Frontal cortex (tissue), 4 donors: ENCODE results near the gene TMEM108. TPM values are rescaled to one million over a fixed set of nuclear protein-coding genes. Genes with fewer than 3 reads are reported as not detected.

Experiments used
- DNase-seq, 2 donors: peaks; one replicate each; pipeline ENCODE4 v3.0.0; 2012; ENCODE audit warnings: low spot score in 2 of 2
- FAIRE-seq: peaks from 2 replicates; lab custom pipeline; 2012; peaks lifted over from hg19 to GRCh38; lab: Jason Lieb, UNC
- total RNA-seq: library from RNA; depleted of rRNA; stranded (reverse); fragments of >200 nt; gene quantifications from one replicate; pipeline ENCODE4 v1.2.3, GENCODE V29; 2014
- donor health status: control.
- donor health status: control.
- donor health status: control.

Gene TMEM108
- total RNA-seq, 1 donor from 2014 or later = 18.3 TPM

DNA sequence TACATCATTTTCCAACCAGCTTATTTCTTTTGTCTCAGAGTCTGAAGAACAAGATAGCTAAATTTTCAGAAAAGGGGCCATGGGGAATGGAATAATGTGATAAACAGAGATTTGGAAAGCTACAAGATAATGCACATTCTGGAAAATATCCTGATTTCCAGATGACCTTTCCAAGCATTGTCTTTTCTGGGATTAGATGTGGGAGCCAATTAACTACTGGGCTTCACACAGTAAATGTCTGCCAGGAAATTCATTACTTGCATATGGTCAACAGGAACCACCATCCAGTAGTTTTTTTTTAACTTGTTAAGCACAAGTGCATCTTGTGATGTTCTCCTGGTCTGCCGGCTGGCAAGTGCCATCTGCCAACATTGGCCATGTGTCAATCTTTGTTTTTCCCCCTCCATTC is 230.5 kb downstream of the TMEM108 start:
- DNase-seq (no peak), FAIRE-seq (no peak)

DNA sequence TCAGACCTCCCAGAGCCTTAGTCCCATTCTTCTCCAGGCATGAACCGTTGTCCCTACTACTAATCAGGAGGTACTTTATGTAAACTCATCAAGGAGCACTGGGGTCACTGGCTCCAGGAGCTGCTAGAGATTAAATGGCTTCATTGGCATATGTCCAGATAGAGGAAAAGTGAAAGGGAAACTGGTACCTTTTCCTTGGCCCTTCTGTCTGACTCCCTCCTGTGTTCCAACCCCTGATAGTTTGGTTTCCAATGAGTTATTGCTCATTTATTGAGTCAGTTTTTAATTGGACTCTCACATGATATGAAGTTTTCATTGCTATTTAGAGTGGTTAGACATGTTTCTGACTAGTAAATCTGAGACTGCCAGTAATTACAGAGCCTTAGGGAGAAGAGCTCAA is 231.2 kb downstream of the TMEM108 start:
- DNase-seq = no peak
- no peak for FAIRE-seq

DNA sequence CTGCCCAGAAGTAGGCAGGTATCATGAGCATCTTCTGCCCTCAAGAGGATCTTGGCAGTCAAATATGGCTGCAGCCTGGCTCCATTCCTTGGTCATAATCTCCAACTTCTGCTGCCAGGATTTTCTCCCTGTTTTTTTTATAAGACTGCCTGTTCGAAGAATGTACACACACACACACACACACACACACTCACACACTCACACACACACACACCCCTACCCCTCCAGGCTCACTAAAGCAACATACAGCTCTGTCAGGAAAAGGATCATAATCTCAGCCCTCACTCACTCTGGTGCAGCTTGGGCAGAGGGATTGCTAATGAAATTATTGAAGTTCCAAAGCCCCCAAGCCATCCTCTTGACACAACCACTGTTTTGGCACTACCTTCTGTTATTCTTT is 232.4 kb downstream of the TMEM108 start:
- FAIRE-seq = no peak
- no peak for DNase-seq

DNA sequence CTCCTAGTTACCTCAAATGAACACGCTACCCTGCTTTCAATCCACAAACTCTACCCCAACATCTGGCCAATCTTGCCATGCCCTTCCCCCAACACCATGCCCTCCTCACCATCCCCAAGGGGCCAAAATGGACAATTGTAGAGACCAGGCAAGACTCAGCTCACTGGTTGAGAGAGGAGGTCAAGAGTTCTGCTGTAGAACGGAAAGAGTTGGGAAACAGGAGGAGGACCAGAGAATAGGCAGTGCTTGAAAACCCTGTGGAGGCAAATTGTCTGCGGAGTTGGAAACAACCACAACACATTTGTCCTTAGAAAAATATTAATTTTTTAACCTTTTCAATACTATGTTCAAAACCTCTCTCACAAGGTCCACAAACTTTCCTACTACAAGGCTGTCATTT is 232.9 kb downstream of the TMEM108 start:
- DNase-seq = no peak
- no peak for FAIRE-seq

DNA sequence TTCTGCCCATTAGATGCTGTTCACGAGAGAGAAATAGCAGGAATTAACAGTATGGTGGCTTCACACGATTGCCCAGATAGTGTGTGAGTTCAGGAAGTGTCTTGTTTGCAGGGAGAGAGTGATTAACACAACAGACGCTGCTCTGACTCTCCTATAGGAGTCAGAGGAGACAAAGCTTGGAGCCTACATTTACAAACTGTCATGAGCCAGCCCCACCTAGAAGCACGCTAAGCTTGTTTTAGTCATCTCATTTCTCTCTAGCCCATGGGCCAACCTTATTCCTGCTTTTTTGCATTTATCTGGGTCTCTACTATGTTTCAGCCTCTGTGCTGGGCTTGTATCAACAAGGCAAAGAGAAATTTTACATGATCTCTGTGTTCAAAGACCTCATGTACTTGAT is 233.3 kb downstream of the TMEM108 start:
- FAIRE-seq = no peak

DNA sequence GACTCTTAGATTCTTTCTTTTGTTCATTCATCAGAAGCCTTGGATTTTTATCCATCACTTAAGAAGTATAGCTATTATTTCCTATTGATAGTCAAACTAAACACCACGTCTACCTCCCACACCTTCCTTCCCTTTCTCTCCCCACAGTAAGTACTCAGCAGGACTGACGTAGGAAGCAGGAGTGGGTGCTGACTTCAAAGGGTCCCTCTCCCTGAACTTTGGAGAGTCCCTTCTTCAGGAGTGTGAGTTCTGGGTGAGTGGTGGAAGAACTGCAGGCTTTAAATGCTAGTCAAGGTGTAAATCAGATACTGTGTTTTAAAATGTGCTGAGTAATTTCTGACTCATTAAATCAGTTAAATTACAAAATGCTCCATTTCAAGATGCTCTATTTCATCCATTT is 235.2 kb downstream of the TMEM108 start:
- FAIRE-seq (no peak), DNase-seq (no peak)

More for the DNA sequence above, 233.3 kb downstream of the TMEM108 start:
- DNase-seq = no peak

DNA sequence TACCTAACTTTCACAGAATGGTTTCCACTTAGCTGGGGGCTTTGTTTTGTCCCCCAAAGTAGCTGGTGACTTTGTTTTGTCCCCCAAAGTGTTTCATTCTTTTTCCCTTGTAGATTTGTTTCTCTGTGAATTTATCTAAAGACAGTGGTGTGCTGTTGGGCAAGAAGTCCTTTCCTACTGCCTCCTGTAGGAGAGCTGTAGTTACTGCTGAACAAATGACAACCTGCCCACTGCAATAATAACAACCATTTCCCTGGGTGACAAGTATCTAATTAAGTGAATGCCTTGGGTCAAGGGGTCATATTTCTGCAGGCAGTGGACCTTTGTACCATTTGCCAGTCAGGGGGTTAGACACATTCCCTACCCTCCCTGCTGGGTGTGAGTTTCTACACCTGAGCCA is 236.3 kb downstream of the TMEM108 start:
- no peak for FAIRE-seq
- no peak for DNase-seq

DNA sequence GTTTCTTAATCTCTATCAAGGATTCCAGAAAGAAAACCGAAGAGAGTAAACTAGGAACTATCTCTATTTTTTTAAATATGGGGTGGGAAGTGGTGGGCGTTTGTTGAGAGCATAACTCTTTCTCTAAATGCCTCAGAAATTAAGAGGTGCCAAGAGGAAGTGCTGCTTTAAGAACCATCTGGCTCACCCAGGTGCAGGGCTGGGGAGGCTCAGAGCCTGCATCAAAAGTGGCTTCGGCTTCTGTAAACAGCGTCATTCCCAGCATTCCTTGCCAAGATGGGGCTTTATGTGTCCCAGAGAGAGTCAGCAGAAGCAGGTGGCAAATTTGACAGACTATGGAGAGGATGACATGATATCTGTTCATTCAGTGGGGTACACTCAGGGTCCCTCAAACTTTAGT is 238.4 kb downstream of the TMEM108 start:
- FAIRE-seq (no peak), DNase-seq (no peak)

DNA sequence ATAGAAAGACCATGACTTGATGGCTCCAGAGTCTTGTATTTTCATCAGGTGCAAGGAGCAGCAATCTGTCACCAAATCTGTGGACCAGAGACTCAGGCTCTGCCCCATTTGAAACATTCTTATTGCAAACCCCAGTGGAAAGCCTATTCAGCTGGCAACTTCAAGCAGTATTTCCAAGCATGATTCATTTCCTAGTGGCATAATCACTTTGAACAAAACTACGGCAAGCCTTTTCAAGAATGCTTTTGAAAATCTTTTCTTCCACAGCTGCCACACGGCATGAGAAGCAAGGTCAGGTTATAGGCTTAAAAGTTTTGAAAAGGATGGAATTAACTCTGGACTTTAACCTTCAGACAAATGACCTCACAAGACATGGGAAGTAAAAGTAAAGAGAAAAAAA is 239.6 kb downstream of the TMEM108 start:
- FAIRE-seq (no peak), DNase-seq (no peak)

DNA sequence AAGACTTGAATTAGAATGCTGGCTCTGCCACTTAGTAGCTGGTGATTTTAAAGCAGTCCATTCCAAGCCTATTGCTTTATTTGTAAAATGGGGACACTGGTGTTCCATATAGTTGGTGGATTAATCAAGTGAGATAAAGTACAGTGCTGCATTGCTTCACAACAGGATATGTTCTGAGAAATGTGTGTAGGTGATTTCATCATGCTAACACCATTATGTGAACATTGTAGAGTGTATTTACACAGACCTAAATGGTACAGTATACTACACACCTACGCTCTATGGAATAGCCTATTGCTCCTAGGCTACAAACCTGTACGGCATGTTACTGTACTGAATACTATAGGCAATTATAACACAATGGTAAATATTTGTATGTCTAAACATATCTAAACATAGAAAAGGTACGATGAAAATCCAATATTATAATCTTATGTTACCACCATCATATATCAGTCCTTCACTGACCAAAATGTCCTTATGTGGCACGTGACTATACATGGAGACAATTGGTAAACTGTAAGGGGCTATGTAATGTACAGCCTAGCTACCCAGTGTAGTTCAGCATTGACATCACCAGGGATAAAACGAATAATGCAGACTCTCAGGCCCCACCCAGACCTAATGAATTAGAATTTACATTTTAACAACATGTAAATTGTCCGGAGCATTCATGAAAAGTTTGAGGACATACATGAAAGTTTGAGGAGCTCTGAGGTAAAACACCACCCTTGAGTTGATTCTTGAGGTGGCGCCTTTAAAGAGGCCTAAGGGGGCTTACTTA is 240.3 kb downstream of the TMEM108 start:
- no peak for FAIRE-seq
- no peak for DNase-seq

DNA sequence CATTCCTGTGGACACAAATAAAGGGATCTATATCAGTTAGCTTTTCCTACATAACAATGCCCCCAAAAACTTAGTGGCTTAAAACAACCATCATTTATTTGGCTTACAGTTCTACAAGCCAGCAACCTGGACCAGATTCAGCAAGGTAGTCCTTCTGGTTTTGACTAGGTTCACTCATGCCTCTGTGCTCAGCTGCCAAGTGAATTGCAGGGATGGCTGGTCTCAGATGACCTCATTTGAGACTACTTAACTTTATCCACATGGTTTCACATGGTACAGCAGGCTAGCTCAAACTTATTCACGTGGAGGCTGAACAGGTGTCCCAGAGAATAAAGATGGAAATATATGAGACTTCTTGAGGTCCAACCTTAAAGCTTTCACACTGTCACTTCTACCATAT is 242.4 kb downstream of the TMEM108 start:
- no peak for FAIRE-seq

DNA sequence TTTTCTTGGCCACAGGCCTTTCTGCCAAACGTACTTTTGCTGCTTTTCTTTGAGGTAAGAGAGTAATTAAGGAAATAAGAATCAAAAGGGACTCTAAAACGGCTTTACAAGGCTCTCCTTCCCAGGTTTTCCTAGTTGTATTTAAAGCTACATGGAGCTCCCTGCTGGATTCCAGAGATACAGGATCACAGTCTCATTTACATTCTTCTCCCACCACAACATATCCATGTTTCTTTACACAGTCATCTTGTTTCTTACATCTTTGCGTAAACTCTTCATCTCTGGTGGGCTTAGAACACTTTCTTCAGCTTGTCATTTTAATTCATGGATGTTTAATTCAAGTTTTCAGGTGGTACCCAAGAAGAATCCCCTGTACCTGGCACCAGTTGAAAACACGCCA is 244.0 kb downstream of the TMEM108 start:
- DNase-seq = no peak
- no peak for FAIRE-seq

More for the DNA sequence above, 242.4 kb downstream of the TMEM108 start:
- DNase-seq = no peak

DNA sequence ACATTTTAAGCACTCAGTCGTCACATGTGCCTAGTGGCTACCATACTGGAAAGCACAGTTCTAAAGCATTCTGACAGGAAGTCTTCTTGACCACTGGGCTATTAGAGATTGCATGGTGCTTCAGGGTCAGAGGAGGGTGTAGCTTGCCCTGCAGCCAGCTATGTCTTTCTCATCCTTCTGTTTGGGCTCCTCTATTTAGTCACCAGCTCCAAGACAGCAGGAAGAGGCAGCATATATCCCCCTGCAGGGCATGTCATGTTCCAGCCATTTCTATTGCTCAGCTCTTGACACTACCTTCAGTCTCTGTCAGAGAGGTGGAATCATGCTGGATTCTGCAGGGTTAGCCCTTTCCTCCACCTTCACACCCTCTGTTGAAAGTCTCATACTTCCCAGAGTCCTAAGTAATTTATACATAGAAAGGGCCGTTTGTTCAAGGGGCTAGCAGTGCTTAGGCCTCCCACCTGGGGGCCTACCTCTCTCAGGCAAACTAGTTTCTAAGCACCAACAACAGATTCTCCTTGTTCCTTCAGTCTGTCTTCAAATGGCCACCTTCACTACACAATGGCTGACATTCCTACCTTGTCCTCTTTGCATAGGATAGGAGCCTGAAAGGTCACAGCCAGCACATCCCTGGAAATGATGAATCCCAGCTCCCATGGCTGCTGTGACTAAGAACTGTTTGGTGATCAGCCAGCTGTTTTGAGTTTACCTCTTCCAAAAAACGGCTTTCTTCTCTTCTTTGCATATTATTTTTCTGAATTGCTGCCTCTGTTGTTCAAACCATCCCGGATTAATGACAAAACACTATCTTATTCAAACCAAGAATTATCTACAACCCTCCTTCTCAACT is 246.0 kb downstream of the TMEM108 start:
- DNase-seq (no peak), FAIRE-seq (no peak)

DNA sequence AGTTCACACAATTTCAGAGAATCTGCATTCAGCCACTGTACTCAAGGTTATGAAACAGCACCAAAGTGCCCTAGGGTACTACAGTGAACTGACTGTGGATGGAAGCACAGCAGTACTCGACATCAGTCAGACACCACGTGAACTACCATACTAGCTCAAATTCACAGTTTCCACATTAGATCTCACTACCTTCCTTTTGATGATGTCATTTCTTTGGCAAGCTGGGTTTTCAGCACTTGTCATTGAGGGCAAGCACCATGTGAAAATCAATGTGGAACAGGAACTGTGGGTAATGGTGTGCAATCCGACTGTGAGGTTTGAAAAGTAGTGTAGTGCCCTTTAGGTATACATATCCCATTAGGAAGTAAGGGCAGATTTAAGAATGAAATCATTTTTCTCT is 251.1 kb downstream of the TMEM108 start:
- DNase-seq (no peak), FAIRE-seq (no peak)

DNA sequence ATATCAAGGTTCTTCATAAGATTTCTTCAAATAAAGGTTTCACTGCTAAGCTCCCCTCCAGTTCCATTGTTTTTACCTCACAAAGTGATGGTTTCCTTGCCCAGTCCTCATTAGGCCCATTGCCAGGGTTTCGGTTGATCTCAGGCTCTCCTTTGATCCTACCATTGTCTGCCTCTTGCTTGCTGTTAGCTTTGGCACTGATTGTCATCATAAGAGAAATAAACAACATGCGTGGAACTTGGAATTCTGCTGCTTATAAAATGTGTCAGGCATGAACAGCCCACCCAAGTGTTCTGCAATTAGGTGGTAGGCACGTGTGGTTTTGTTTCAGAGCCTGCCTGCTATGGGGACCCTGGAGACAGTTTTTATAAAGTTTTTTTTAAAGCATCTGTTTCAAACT is 254.1 kb downstream of the TMEM108 start:
- DNase-seq (no peak), FAIRE-seq (no peak)

DNA sequence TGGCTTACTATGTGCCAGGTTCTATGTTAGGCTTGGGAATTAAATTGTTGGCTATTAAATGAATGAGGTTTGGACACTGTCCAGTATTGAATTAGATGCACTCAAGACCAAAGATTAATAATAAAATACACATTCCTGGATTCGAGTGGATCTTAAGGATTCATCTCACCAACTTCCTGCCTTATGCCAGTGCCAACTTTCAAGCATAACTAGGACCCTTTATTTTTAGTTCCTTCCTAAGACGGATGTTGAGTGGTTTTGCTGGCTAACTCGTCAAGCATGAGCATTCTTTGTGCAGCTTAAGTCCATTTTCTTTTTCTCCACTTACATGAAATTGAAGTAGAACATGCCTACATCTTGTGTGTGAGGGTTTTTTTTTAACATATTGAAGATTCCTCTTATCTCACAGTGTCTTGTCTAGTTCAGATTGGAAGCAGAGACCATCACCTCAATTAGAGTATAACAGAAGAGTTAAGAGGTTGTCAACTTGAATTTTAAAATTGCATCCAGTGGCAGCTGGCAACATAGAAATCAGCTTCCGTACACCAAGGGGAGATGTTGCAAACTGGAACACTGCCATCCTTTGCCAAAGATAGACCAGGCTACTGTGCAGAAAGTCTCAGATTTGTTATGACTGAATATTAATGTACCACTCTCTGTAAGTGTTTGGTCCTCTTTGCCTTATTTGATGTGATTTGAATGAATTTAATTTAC is 255.4 kb downstream of the TMEM108 start:
- FAIRE-seq (no peak), DNase-seq (no peak)

DNA sequence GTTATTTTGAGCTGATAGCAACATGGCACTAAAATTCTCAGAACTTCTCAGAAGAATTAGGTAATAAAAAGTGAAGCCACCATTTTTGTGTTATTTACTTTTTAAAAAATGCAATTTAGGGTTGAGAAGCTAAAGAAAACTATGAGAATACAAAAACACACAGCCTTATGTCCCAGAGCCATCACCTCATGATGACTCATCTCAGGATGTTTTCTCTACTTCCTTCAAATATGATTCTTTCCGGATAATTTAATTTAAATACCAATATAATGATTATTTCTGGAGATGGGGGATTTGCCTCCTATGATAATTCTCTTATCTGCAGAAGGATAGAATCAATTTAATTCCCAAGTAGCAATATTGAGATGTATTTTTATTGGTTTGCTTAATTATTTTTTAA is 256.1 kb downstream of the TMEM108 start:
- FAIRE-seq (no peak), DNase-seq (no peak)

DNA sequence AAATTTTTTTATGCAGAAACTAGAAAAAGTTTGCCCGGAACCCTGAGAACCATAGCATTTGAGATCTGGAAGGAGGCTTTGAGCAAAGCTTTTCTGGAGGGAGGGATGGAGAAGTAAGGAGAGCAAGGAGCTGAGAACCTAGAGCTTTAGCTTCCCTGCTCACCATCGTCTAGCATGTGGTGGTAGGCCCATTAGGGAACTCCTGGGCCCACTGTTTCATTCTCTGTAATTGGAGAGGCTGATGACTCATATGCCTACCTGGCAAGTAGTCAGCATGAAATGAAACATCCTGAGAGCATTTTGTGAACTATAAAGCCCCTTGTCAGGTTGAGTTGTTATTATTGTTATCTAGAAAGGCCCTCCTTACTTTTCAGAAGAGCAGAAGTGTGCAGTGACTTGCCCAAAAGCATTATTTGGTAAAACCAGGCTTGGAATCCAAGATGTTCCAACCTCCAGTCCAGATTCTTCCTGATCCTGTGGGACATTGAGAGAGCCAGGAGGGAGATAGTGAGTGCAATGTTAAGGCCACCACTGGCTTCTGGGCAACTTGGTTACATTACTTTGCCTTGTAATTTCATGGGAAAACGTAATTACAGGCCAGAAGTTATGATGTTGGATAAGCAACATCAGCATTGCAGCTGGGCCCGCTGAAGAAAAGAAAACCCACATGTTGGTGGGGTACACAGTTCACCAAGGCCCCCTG is 257.2 kb downstream of the TMEM108 start:
- DNase-seq = no peak
- FAIRE-seq = no peak

DNA sequence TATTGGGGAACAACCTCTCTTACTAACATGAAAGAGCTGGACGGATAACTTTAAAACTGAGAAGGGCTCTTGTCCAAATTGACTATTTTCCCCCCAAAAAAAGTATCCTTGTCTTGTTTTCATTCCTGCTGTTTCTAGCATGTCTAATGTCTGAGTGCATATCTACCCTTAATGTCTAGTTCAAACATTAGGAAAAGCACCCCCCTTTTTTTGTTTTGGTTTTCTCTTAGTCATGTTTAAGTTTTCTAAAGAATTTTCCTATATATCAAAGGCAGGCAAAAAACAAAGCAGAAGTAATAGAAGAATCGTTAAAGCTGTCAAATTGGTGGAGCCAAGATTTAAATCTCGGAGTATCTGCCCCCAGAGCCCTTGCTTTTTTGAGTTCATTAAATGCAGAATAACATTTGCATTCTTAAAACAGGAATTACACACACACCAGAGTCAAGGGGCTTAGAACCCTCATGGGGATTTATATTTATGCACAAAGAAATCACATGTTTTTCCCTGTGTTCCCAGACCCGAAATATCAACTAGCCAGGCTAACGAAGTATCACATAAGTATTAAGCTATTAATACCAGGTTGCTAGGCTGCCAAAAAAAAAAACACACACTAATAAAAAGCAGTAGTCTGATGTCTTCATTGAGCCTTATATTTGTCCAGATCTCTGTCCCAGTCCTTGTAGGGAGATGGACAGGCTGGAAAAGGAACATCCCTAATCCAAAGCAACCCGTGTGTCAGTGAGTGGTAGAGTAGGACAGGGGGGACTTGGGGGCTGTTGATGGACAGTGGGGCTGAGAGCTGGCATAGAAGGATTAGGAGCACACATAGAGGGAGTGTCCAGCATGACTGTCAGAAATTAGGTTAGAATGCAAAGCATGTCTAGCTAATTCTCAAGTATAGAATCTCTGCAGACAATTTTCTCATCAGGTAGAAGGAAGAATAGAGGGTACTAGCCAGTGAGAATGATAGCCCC is 258.0 kb downstream of the TMEM108 start:
- no peak for DNase-seq
- no peak for FAIRE-seq
